Stimulated activated CD8-positive, alpha-beta memory T cell treated with anti-CD3 and anti-CD28 coated beads, Interleukin-15, amount 100 ng/mL, for 24 hours (primary cell): Measurements from ENCODE around the gene LRG1.

ENCODE experiments used
- DNase-seq: peaks from one replicate; pipeline ENCODE4 v3.0.0-alpha.2; 2020; ENCODE audit warnings: low read depth

The LRG1 gene, protein sequence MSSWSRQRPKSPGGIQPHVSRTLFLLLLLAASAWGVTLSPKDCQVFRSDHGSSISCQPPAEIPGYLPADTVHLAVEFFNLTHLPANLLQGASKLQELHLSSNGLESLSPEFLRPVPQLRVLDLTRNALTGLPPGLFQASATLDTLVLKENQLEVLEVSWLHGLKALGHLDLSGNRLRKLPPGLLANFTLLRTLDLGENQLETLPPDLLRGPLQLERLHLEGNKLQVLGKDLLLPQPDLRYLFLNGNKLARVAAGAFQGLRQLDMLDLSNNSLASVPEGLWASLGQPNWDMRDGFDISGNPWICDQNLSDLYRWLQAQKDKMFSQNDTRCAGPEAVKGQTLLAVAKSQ

DNA sequence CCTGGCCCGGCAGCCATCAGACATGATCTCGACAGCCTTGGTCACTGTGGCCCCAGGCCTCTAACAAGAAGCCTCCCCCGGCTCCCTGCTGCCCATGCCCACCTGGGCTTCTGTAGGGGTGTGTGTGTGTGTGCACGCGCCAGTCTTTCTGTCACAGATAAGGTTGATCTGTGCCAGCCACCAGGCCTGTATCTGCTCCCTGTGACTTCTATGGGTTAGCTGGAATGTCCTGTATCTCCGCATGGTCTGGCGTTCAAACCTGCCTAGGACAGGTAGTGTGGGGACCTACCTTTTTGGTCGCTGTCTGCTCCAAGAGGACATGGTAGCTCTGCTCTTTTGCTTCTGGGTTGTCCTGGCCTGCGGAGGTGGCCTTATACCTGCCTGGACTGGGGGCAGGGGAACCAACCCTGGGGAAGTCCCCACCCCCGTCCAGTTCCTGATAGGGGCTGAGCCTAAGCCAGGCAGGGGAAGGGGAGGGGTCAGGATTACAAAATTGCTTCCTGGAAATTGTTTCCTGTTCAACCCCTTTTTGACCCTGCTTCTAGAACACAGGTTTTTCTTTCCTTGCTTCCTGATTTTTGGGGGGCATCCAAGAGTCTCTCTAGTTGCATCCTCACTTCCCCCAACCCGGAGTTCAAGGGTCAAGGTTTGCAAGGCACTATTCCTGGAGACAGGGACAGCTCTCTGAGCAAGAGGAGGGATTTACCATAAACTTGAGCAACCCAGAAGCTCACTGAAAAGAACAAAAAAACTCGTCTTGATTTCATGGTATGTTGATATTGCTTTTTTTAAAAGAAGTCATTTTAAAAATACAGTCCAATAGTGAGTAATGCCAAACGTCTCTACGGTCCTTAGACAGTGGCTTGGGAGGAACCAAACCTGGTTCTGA lies at the start of gene LRG1:
Gene LRG1, minus strand, starts transcription at position 344 of the 889 bp plus-strand sequence. Its CDS starts 23 bp downstream, at position 321.
- no peak for DNase-seq

DNA sequence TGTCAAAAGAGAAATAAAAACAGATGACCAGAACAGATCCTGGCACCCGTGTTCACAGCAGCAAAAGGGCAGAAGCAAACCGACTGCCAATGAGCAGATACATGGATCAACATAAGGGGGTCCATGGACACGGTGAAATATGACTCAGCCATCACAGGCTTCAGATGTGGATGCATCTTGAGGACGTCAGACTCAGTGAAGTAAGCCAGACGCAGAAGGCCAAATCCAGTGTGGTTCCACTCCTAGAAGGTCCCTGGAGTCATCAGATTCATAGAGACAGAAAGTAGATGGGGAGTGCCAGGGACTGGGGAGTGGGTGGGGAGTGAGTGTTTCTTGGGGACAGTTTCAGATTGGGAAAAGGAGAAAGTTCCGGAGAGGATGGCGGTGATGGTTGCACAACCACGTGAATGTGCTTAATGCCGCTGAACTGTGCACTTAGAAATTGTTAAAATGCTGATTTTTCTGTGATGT lies 48.5 kb upstream of the LRG1 start:
- DNase-seq, result no peak

DNA sequence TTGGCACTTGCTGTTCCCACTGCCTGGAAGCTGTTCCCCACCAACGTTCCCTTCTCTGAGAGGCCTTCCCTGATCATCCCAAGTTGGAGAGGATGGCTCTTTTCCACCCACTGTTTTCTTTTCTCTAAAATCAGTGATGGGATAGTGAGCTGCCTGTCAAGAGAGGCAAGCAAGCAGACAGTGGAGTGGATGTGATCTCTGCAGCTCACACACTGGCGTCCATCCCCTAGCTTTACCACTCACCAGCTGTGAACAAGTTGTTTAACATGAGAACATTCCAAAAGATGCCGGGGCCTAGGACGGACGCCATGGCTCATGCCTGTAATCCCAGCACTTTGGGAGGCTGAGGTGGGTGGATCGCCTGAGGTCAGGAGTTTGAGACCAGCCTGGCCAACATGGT lies 47.7 kb upstream of the LRG1 start:
- DNase-seq, result no peak

DNA sequence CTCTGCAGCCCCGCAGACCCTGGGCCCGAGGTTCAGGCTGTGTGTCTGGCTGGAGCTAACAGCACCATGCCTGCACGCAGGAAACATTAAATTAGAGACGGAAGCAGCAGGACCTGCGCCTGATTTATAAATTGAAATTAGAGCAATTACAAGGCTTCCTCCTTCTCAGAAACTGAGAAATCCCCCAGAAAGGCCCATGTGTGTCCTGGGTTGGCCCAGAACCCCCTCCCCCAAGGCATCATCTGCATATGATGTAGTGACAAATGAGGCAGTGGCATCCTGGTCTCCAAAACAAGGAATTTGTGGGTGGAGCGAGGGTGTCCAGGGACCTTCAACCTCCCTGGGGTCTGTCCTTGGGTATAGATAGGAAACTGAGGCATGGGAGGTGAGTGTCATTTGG lies 46.9 kb upstream of the LRG1 start:
- no peak for DNase-seq

DNA sequence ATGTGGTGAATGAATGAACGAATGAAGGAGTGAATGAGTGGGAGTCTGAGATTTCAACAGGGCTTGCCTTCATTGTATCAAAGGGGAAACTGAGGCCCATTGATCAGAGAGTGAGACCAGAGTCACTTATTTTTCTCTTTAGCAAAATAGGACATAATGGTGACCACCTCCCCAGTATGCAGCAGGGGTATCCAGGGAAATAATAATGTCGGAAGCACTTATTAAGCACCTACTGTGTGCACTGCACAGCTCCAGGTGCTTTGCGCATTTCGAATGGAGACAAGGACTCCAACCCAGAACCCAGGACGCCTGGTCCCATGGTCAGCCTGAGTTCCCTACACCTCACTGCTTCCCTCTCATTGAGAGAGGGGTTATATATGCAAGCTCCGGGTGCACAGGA lies 46.4 kb upstream of the LRG1 start:
- DNase-seq, result no peak

DNA sequence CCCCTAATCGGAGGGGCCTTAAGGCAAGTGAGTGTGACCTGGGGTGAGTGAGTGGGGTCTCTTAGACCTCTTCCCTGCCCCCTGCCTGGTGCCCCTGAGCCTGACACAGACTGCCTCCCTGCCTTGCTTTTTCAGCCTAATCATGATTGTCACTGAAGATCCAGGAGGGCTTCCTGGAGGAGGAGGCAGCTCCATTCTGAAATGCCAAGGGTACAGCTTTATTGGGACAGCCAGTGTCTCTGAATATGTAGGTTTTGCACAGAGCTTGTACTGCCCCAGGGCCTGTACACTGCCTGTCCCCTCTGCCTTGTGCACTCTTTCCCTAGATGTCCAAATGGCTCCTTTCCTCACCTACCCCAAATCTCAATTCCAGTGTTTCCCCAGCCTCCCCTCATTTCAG lies 45.7 kb upstream of the LRG1 start:
- no peak for DNase-seq

DNA sequence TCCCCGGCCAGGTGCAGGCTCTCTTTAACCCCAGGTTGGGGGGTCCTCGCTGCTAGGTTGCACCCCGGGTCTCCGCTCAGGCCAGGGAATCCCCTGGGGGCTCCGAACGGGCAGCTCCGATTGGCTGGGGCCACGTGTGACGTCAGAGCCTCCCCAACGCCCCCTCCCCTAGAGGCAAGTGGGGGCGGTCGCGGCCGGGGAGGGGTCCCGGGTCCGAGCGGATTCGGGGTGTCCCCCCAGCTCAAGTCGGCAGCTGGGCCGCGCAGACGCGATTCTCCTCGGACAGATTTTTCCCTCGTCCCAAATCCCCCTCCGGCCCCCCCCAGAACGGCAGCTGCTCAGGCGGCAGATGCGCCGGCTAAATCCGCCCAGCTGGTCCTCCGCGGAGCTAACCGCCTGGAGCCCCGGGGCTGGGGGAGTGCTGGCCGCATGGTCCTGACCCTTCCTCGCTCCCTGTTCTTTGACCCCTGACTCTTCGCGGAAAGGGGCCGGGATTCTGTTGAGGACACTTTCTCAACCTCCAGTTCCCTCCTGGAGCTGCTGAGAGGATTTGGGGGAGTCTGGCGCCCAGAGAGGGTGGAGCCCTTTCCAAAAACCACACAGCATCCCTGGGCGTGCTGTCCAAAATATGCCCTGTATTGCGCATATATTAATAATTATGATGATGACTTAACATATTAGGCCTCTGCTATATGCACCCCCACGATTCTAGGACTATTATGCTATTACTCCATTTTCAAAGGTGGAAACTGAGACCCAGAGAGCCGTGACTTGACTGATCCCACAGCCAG lies 45.0 kb upstream of the LRG1 start:
- no peak for DNase-seq

DNA sequence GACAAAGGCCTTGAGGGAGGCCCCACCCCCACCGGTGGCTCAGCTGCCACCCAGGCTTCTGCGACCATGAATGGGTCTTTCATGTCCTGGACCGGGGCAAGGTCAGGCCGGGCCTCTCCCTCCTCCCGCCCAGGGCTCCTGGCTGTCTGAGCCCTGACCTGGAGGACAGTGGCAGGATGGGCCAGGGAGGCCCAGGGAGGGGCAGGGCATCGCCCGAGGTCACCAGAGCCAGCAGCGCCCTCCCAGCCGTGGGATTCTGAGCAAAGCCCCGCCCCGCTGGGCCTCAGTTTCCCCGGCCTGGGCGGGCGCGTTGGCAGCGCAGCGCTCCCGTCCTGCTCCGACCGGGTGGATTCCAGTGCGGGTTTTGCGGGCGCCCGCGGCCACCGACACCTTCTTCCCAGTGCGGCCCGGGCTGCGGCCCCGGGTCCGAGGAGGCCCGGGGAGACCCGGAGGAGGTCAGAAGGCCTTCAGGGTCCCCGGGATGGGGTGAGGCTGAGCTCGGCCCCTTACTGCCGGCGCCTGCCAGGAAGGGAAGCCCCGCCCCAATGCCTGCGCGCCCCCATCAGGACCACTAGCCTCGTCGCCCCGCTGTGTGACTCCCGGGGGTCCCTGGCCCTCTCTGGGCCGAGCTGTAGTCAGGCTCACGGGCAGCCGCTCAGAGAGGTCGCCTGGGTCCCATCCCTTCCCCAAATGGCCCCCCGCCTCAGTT lies 44.3 kb upstream of the LRG1 start:
- DNase-seq, result no peak

DNA sequence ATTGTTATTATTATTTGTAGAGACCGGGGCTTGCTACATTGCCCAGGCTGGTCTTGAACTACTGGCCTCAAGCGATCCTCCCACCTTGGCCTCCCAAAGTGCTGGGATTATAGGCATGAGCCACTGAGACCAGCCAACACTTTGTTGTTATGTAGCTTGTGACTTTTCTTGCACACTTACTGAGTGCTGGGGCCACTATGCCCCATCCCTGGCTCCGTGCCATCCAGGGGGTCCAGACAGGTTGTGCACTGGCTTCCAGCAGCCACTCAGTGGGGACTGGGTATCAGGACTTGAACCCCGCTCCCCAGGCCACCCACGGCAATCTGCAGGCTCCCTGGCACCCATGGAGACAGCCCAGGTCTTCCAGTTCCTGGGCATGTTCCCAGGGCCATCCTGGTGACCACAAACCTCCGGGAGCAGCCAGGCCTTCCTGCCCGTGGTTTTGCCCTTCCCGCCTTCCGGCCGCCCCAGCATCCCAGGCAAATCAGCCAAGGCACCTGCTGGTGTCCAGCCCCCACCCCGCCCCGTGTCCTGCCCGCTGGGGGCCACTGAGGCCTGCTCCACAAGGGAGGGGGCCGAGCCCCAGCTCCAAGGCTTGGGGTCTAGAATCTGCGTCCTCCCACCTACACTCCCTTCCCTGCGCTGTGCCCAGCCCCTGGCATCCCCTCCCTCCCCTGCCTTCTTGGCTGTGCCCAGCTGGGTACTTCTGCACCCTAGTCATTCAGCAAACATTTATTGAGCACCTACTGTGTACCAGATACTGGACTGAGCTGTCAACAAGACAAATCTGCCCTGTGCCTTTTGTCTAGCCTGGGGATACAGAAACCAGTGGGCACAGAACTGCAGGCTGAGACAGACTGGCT lies 43.4 kb upstream of the LRG1 start:
- no peak for DNase-seq

DNA sequence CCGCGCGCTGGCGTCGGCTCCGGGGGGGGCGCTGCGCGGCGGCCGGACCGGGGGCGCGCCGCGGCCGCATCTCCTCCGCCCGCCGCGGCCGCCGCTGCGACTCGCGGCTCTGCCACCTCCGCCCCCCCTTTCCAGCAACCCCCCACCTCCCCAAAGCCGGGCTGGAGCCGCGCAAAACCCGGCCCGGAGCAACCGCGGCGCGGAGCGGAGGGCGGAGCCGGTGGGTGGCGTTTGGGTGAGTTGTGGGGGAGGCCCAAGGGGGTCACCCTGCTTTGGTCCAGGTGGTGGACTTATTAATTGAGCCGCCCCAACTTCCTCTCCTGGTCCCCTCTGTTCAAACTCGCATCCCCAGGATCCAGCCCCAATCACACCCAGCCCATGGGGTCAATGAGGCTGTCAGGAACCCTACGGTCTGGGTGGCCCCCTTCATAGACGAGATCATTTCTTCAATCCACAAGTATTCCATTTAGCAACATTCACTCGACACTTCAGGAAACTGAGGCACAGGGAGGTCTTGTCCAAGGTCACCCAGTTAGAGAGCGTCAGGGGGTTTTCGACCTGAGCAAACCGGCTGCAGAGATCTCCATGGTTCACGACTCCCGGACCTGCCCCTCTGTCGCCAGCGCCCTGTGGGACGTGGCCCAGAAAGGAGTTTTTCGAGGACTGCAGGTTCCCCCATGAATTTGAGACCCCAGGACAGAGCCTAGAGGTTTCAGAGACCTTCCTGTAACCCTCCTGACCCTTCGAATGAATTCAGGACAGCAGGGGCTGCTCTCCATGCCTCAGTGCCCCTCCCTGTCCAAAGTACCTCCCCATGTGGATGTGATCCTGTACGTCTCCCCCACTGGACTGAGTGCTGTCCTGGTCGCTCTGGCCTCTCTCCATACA lies 42.1 kb upstream of the LRG1 start:
- DNase-seq, result no peak

DNA sequence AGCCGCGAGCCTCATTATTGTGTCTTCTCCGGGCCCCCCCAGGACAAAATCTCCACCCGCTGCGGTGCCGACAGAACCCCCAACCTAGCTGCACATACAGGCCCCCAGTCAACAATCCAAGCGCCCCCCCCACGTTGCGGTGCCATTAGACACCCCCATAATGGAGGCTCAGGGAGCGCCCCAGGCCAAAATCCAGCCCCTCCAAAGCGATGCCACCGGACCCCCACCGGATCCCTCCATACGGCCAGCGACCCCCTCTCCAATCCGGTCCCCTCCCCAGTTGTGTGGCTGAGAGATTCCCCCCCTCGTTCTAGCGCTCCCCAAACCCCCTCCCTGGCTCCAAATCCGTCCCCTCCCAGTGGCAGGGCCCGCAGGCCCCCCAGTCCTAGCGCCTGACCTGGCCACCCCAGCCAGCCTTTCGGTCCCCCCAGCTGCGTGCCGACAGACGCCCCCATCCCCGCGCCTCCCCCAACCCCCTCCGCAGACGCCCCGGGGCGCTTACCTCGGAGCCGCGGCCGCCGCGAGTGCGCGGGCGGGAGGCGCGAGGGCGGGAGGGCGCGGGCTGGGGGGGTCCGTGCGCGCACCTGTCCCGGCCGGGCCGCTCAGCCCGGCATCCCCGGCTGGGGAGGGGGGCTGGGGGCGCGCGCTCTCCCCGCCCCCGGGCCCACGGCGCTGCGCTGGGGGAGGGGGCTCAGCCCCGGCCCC lies 41.3 kb upstream of the LRG1 start:
- no peak for DNase-seq

DNA sequence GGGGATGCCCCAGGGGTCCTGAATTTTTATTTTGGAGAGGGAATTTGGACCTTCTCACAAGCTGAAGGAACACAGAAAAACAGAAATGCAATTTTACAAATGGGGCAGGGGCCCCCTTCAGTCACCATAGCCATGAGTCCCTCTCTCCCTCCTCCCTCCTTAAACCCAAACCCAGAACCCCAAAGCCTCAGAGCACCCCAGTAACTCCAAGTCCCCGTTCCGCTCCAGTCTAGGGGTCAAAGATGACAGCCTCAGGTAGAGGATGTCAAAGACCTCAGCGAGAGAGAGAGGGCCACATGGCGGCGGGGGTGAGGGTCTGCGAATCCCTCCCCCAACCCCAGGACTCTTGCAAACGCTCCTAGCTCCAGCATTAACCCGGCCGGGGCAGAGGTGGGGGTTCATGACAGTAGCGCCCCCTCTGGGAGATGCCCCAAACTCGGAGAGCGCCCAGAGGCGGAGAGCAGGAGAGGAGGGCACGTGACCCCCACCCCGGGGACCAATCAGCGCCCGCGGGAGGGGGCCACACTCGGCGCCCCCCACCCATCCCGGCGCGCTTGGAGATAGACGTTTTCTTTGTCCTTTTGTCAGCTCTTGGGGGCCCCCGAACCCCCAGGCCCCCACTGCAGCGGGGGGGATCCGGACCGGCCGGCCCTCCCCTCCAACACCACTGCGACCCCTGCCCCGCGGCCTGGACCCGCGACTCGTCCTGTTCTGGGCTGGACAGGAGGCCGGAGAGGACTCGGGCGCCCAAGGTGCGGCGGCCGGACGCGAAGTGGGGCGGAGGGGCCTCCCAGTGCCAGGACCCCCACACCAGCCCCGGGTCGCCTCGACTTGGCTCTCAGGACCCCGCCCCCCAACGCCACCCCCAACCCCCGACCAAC lies 40.4 kb upstream of the LRG1 start:
- DNase-seq, result no peak

DNA sequence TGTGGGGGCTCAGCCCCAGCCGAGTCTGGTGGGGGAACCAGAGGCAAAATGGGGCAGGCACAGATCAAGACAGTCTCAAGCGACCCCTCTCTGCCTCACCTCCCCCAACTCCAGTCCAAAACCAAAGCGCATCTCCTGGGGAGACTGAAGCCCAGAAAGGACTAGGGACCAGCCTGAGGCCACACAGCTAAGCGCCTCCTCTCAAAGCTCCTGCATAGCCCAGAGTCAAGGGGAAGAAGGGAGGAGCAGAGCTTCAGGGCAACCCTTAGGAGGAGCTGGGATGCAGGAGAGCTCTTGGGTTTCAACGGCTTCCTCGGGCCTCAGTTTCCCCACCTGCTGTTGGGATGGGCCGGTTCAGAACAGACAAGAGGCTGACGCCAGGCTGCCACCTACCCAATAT lies 39.6 kb upstream of the LRG1 start:
- DNase-seq, result no peak

DNA sequence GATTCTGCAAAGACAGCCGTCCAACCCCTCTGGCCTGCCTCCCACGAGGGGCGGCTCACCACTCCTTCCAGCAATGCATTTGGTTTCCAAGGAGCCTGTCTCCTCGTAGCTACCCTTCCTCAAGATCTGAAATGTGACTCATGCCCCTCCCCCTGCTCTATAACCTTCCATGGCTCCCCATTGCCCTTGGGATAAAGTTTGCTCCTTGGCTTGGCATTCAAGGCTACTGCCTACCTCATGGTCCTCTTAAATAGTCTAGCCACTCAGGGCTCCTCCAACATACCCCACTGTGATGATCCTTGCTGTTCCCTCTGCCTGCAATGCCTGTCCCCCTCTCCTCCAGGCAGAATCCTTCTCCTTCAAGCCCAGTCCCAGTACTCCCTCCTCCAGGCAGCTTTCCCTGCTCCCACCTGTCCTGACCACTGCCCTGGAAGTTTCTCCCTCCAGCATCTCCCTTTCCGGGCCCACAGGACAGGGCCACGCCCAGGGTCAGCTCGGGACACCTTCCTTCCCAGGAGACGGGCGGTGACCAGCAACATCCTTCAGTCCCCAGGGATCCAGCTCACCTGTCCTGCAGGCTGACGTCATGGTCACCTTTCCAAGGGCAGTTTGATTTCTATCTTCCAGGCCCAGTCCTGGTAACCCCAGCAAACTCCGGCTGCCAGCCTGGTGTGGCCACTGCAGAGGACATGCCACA lies 38.9 kb upstream of the LRG1 start:
- DNase-seq, result no peak

DNA sequence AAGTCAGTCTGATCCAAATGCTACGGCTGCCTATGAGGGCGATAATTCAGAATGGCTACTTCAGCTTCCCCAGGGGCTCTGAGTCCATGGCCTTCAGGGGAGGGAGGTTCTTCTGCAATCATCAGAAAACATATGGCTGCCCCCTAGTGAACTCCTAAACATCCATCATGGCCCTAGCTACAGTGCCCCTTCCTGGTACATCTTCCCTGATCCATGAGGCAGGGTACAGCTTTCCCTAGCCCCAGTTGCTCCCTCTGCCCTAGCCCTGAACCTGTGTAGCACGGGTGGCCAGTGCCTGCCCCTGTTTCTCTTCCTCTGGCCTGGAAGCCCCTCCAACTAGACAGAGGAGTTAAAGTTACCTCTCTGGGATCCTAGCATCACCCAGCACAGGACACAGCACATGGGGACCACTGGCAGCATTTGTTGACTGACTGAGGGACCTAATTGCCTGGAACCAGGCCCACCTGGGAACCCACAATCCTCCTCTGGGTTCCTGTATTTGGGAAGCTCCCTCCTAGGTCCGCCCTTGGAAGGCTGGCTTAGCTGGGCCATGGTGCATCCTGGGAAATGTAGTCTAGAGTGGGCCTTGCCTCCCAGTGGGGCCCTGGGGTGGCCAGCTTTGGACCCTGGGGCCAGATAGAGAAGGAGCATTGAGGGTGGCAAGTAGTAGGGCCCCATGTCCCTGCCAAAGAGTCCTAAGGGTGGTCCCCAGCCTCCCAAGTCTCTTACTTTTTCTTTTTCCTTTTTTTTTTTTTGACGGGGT lies 37.4 kb upstream of the LRG1 start:
- DNase-seq, result no peak

DNA sequence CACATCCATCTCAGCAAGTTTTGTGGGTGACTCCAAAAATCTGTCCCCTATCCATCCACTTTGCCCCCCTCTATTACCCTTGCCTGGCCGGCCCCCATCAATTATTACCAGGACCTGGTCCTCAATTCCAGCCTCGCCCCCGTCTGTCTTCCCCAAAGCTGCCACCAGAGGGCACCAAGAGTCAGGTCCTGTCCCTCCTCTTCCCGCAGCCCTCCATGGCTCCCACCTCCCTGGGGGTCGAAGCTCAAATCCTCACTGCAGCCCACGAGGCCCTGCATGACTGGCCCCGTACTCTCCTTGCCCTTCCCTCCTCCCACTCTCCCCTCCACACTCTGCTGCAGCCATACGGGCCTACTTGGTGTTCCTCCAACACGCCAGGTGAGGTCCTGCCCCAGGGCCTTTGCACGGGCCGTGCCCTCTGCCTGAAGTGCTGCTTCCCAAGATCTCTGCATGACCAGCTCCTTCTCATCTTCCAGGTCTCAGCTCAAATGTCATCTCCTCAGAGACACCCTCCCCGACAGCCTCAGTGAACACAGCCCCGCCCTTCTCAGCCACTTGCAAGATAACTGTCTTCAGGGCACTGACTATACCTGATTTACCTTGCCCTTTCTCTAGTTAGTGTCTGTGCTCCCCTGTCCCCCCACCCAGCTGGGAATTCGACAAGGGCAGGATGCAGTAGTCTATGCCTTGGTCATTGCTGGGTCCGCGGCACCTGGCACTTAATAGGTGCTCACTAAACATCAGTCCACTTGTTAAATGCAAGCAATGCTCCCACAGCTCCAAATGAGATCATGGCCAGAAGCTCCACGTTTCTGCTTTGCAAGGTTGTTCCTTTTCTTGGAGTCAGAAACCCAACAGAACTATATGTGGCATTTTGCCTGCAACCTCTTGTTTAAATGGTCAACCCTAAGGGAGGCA lies 36.4 kb upstream of the LRG1 start:
- DNase-seq, result peak; percentile 40
